Adrenal gland (tissue), 5 donors: ENCODE data around the gene NPAS3.

Experiments used
- POLR2A ChIP-seq, 2 donors: fragments of 450-650 bp; IDR thresholded peaks; one replicate each; pipeline ENCODE4 v1.6.1; 2017; ENCODE audit warnings: antibody characterized with exemption in 2 of 2, mild to moderate bottlenecking in 2 of 2, moderate library complexity in 1 of 2
- TF ChIP-seq, protein P1 (sequence below), 6 experiments: fragments of 450-650 bp in 4 of 6; fragments of 200-600 bp in 2 of 6; sonication (generic) in 1 of 6; IDR thresholded peaks; 1 replicate in 5 of 6; 2 replicates in 1 of 6; pipeline versions ENCODE4 v1.5.1 to v1.8.0; 2016 to 2021; ENCODE audit warnings: antibody characterized with exemption in 6 of 6, mild to moderate bottlenecking in 2 of 6, moderate library complexity in 1 of 6
- donor health status: DM: no; HTN: no; CAD: no.

DNA sequence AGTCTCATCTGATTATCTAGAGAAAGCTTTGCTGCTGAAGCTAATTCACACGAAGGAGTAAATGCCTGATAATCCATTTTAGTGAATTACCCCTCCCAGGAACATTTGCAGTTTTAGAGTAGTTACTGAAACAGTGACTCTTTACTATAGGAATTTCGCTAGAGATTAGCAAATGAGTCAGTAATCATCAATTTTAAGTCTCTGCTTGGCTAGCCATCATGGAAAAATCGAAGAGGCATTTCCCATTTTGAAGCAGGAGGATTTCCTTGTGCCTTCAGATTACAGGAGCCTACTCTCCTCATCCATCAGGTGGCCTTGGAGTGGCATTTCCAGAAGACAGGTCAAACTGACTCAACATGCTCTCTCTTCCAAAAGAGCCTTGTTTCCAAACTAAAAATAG, 857.7 kb downstream of the NPAS3 start:
- TF ChIP-seq, protein P1, sequence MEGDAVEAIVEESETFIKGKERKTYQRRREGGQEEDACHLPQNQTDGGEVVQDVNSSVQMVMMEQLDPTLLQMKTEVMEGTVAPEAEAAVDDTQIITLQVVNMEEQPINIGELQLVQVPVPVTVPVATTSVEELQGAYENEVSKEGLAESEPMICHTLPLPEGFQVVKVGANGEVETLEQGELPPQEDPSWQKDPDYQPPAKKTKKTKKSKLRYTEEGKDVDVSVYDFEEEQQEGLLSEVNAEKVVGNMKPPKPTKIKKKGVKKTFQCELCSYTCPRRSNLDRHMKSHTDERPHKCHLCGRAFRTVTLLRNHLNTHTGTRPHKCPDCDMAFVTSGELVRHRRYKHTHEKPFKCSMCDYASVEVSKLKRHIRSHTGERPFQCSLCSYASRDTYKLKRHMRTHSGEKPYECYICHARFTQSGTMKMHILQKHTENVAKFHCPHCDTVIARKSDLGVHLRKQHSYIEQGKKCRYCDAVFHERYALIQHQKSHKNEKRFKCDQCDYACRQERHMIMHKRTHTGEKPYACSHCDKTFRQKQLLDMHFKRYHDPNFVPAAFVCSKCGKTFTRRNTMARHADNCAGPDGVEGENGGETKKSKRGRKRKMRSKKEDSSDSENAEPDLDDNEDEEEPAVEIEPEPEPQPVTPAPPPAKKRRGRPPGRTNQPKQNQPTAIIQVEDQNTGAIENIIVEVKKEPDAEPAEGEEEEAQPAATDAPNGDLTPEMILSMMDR (IDR thresholded peaks at IDR 0.05), result no peak
- TF ChIP-seq POLR2A (IDR thresholded peaks at IDR 0.05), result no peak
